ENCODE data around the gene KIF26A.

Gene KIF26A

DNA sequence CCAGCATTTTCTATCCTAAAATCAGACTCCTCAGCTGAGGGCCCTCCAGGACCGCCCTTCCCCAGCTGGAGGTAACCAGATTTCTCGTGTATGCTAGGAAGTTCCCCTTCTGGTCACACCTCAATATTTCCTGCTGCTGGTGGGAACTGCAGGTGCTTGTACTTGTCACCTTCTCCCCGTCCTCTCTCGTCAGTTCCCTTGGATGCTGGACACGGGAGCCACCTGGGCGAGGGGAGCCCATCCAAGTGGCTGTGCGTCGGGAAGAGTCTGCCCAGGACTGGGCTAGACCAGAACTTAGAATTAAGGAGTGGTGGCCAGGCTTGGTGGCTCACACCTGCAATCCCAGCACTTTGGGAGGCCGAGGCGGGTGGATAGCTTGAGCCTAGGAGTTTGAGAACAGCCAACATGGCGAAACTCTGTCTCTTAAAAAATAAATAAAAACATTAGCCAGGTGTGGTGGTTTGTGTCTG lies 23.2 kb upstream of the KIF26A start:
- H3K27ac ChIP-seq (ENCODE audit: low read length): no peak overlapping the region
- H3K79me2 ChIP-seq (ENCODE audit: low read length): no peaks in the 10 kb centered on the region
- TF ChIP-seq, protein P1, sequence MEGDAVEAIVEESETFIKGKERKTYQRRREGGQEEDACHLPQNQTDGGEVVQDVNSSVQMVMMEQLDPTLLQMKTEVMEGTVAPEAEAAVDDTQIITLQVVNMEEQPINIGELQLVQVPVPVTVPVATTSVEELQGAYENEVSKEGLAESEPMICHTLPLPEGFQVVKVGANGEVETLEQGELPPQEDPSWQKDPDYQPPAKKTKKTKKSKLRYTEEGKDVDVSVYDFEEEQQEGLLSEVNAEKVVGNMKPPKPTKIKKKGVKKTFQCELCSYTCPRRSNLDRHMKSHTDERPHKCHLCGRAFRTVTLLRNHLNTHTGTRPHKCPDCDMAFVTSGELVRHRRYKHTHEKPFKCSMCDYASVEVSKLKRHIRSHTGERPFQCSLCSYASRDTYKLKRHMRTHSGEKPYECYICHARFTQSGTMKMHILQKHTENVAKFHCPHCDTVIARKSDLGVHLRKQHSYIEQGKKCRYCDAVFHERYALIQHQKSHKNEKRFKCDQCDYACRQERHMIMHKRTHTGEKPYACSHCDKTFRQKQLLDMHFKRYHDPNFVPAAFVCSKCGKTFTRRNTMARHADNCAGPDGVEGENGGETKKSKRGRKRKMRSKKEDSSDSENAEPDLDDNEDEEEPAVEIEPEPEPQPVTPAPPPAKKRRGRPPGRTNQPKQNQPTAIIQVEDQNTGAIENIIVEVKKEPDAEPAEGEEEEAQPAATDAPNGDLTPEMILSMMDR (IDR thresholded peaks at IDR 0.05; ENCODE audit: low read depth, low read length): no peak
- no peak for TF ChIP-seq EZH2phosphoT487 (IDR thresholded peaks at IDR 0.05; ENCODE audit: low read depth)

DNA sequence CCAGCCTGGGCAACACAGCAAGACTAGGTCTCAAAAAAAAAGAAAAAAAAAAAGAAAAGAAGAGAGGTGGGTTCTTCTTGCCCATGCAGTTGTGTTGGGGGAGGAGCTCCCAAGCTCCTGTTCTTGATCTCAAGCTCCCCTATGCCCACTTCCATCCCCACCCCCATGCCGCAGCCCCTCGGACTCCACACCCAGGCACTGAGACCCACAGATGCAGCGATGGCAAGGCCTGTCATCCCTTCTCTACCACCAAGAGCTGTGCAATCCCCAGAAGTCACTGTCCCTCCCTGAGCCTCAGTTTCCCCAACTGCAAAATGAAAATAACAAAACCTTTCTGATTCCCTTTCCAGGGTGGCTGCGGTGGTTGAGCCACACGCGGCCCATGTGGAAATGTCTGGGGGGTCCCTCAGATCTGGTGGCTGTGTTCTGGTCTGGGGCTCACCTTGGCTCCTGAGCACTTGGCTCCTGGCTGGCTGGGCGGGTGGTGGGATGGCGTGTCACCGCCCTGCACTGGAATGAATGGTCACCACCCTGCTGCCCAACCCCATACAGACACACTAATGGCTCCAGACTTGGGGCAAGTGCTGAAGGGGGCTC lies 22.6 kb upstream of the KIF26A start:
- Histone ChIP-seq H3K9me3 (ENCODE audit: insufficient read depth, low read length) (no peaks in the 10 kb centered on the region), H3K9ac (ENCODE audit: low read length) (no peak overlapping the region), H3K36me3 (replicated peaks; ENCODE audit: low read depth, low read length) (no peaks in the 10 kb centered on the region), H3K4me3 (ENCODE audit: low read length) (no peak overlapping the region), H3K27ac (ENCODE audit: low read length) (no peak overlapping the region), H3K4me2 (ENCODE audit: low read length) (no peak overlapping the region), H3K79me2 (ENCODE audit: low read length) (no peaks in the 10 kb centered on the region), H4K20me1 (ENCODE audit: insufficient read depth, low read length) (no peaks in the 10 kb centered on the region), H3K4me1 (ENCODE audit: low read length) (no peaks in the 10 kb centered on the region), H3K27me3 (ENCODE audit: low read depth, low read length) (peaks cover 3% of the 10 kb centered on the region), H2AFZ (ENCODE audit: low read depth, low read length) (no peak overlapping the region)
- TF ChIP-seq, protein P1 (IDR thresholded peaks at IDR 0.05; ENCODE audit: low read depth, low read length): no peak
- no peak for TF ChIP-seq EZH2phosphoT487 (IDR thresholded peaks at IDR 0.05; ENCODE audit: low read depth)

More for the DNA sequence above, 23.2 kb upstream of the KIF26A start:
- no peaks in the 10 kb centered on the region for H4K20me1 ChIP-seq (ENCODE audit: insufficient read depth, low read length)
- no peaks in the 10 kb centered on the region for H3K4me1 ChIP-seq (ENCODE audit: low read length)
- no peak overlapping the region for H3K4me2 ChIP-seq (ENCODE audit: low read length)
- no peaks in the 10 kb centered on the region for H3K36me3 ChIP-seq (replicated peaks; ENCODE audit: low read depth, low read length)
- no peaks in the 10 kb centered on the region for H3K9me3 ChIP-seq (ENCODE audit: insufficient read depth, low read length)
- no peak overlapping the region for H2AFZ ChIP-seq (ENCODE audit: low read depth, low read length)
- H3K27me3 ChIP-seq (ENCODE audit: low read depth, low read length): peaks cover under 1% of the 10 kb centered on the region; the same call in 1 of the 2 replicates
- H3K9ac ChIP-seq (ENCODE audit: low read length): no peak overlapping the region
- no peak overlapping the region for H3K4me3 ChIP-seq (ENCODE audit: low read length)

DNA sequence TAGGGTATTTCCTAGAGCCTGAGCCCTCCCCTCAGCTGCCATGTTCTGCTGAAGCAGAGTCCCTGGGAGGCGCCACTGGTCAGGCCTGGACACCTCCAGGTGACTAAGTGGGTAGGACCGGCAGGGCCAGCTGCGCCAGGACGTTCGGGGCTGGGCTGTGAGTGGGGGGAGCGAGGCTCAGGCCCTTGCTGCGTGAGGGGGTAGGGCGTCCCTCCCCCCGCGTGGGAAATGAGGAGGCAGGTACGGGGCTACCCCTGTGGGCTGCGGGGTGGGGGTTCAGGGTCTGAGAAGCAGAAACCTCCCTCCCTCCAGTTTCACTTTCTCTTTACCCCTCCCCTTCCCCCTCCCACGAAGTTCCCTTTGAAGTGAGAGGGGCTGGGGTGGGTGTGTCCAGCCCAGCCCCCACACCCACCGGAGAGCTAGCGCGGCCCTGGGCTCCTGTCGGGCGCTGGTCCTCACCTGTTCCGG lies 22.1 kb upstream of the KIF26A start:
- Histone ChIP-seq H2AFZ (ENCODE audit: low read depth, low read length) (no peak overlapping the region), H3K9me3 (ENCODE audit: insufficient read depth, low read length) (no peaks in the 10 kb centered on the region), H3K4me1 (ENCODE audit: low read length) (no peaks in the 10 kb centered on the region), H3K9ac (ENCODE audit: low read length) (no peak overlapping the region), H3K79me2 (ENCODE audit: low read length) (no peaks in the 10 kb centered on the region), H4K20me1 (ENCODE audit: insufficient read depth, low read length) (no peaks in the 10 kb centered on the region), H3K36me3 (replicated peaks; ENCODE audit: low read depth, low read length) (no peaks in the 10 kb centered on the region), H3K27me3 (ENCODE audit: low read depth, low read length) (peaks cover 6% of the 10 kb centered on the region), H3K4me2 (ENCODE audit: low read length) (no peak overlapping the region), H3K27ac (ENCODE audit: low read length) (no peak overlapping the region), H3K4me3 (ENCODE audit: low read length) (no peak overlapping the region)
- TF ChIP-seq EZH2phosphoT487 (IDR thresholded peaks at IDR 0.05; ENCODE audit: low read depth): no peak
- TF ChIP-seq, protein P1 (IDR thresholded peaks at IDR 0.05; ENCODE audit: low read depth, low read length): no peak

DNA sequence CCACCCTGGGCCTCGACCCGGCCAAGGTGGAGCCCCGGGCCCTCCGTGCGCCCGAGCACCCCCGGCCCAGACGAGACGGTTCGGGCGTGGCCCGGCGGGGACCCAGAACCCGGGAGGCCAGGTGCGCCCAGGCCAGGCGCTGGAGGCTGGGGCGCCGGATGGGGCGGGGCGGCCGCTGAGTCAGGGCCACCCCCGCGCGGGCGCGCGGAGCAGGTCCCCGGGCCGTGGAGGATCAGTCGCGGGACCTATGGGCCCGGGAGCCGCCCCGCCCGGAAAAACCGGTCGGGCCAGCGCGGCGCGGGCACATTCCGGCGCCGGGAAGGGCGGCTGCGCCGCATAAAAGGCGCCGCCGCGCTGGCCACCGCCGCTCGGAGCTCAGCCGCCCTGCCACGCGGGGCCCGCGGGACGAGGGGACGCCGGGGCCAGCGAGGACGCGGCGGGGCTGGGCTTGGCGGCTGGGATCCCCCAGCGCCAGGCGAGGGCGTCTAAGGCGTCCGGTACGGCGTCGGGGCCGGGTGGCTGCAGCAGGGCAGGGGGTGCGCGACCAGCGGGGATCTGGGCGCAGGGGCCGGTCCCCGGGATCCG lies 21.5 kb upstream of the KIF26A start:
- no peak overlapping the region for H3K4me2 ChIP-seq (ENCODE audit: low read length)
- no peak overlapping the region for H3K9ac ChIP-seq (ENCODE audit: low read length)
- no peaks in the 10 kb centered on the region for H3K36me3 ChIP-seq (replicated peaks; ENCODE audit: low read depth, low read length)
- H3K4me3 ChIP-seq (ENCODE audit: low read length): no peak overlapping the region
- TF ChIP-seq EZH2phosphoT487 (IDR thresholded peaks at IDR 0.05; ENCODE audit: low read depth): no peak
- TF ChIP-seq, protein P1 (IDR thresholded peaks at IDR 0.05; ENCODE audit: low read depth, low read length): no peak
- H3K79me2 ChIP-seq (ENCODE audit: low read length): no peaks in the 10 kb centered on the region
- H3K4me1 ChIP-seq (ENCODE audit: low read length): no peaks in the 10 kb centered on the region
- no peaks in the 10 kb centered on the region for H4K20me1 ChIP-seq (ENCODE audit: insufficient read depth, low read length)
- H3K9me3 ChIP-seq (ENCODE audit: insufficient read depth, low read length): no peaks in the 10 kb centered on the region
- H2AFZ ChIP-seq (ENCODE audit: low read depth, low read length): no peak overlapping the region
- H3K27ac ChIP-seq (ENCODE audit: low read length): no peak overlapping the region
- H3K27me3 ChIP-seq (ENCODE audit: low read depth, low read length): peaks cover 6% of the 10 kb centered on the region

All from OCI-LY3 (cell line).